ENCODE measurements around the gene TP53TG5.

TP53TG5 gene

GRCh38 chr20:45409521-45410272 lies 31.6 kb upstream of the TP53TG5 start:
- no peak for TF ChIP-seq CTCF (IDR thresholded peaks at IDR 0.05; ENCODE audit: control insufficient read depth, insufficient read depth, low read depth, low read length, missing control alignments)
- DNase-seq (ENCODE audit: low read depth), result no peak
- no peak overlapping the region for H3K4me3 ChIP-seq (ENCODE audit: control insufficient read depth, low read depth, low read length)

- TF ChIP-seq CTCF (IDR thresholded peaks at IDR 0.05; ENCODE audit: control insufficient read depth, insufficient read depth, low read depth, low read length, missing control alignments), result no peak
- DNase-seq (ENCODE audit: low read depth), result no peak
- no peak overlapping the region for H3K4me3 ChIP-seq (ENCODE audit: control insufficient read depth, low read depth, low read length)
These were observed 30.6 kb upstream of the TP53TG5 start for GRCh38 chr20:45408646-45409213.

GRCh38 chr20:45407783-45408645 lies 29.9 kb upstream of the TP53TG5 start, which contains the start of gene DBNDD2:
DBNDD2 (plus strand) TSS chr20:45408289; CDS start chr20:45408468, 179 bp downstream.
- DNase-seq (ENCODE audit: low read depth), result no peak
- TF ChIP-seq CTCF (IDR thresholded peaks at IDR 0.05; ENCODE audit: control insufficient read depth, insufficient read depth, low read depth, low read length, missing control alignments), result no peak
- peak within 1 kb of the TSS; percentile 70 for H3K4me3 ChIP-seq (ENCODE audit: control insufficient read depth, low read depth, low read length)

GRCh38 chr20:45407067-45407745 lies 29.1 kb upstream of the TP53TG5 start:
- H3K4me3 ChIP-seq (ENCODE audit: control insufficient read depth, low read depth, low read length), result peak overlapping the region; percentile 70
- no peak for TF ChIP-seq CTCF (IDR thresholded peaks at IDR 0.05; ENCODE audit: control insufficient read depth, insufficient read depth, low read depth, low read length, missing control alignments)
- no peak for DNase-seq (ENCODE audit: low read depth)

- peak overlapping the region; percentile 70 for H3K4me3 ChIP-seq (ENCODE audit: control insufficient read depth, low read depth, low read length)
- DNase-seq (ENCODE audit: low read depth), result no peak
- TF ChIP-seq CTCF (IDR thresholded peaks at IDR 0.05; ENCODE audit: control insufficient read depth, insufficient read depth, low read depth, low read length, missing control alignments), result no peak
These were observed 28.3 kb upstream of the TP53TG5 start for GRCh38 chr20:45406260-45407066.

All from AG09309 (cell line).